Measurements from ENCODE around the gene SUPT4H1. TPM values are rescaled to one million over a fixed set of nuclear protein-coding genes. Genes with fewer than 3 reads are reported as not detected.

SUPT4H1 gene
- total RNA-seq, 1 experiment from 2014 or later: 74.8 TPM

DNA sequence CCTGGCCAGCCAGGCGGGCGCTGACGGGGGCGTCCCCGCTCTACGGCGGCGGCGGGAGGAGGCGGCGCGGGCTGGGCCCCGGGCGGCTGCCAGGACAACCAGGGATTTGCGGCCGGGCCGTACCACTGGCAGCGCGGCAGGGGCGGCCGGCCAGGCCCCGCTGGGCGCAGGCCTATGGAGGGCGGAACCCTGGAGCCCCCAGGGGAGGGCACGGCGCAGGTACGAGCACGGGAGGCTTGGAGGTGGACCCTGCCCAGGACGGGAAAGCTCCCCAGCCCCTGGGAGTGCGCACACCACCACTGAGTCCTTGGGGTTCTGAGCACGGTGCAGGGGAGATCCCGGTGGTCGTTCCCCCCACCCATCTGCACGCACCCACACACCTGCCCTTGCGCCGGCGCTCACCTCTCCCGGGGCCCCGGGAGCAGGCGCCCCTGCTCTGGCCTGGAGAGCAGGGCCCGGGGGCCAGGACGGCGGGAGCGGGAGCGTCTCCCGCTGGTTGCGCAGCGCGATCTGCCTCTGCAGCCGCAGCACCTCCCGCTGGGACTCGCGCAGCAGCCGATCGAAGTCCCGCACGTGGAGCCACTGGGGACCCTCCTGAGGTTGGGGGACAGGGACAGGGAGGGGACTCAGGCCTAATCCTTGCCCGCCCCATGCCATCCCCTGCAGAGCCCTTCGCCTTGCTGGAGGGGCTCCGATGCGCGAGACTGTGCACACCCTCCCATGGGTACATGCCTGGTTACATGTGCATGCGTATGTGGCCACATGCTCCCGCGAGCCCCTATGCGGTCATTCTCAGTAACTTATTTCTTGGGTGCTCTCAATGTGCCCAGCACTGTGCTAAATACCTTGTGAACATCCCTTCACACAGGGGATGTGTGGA lies 27.4 kb downstream of the SUPT4H1 start:
- intact Hi-C loops (cut with micrococcal nuclease; ENCODE audit: unreplicated experiment): no loop called here
- Histone ChIP-seq H3K4me2 (no peak overlapping the region; the same call in 1 of the 2 replicates), H4K20me1 (ENCODE audit: insufficient read depth) (no peaks in the 10 kb centered on the region), H3K79me2 (ENCODE audit: low read depth) (no peaks in the 10 kb centered on the region), H3K9me3 (ENCODE audit: insufficient read depth, low read depth) (no peaks in the 10 kb centered on the region), H3K4me3 (no peak overlapping the region), H2AFZ (no peak overlapping the region), H3F3A (ENCODE audit: insufficient read depth, low read depth) (no peaks in the 10 kb centered on the region), H3K27ac (no peak overlapping the region), H3K9me2 (ENCODE audit: insufficient read depth) (no peaks in the 10 kb centered on the region), H3K4me1 (replicated peaks; ENCODE audit: insufficient read depth) (no peaks in the 10 kb centered on the region), H3K27me3 (ENCODE audit: insufficient read depth, low read depth) (peaks cover 88% of the 10 kb centered on the region), H3K36me3 (ENCODE audit: low read depth) (no peaks in the 10 kb centered on the region)
- ChIA-PET POLR2A (ENCODE audit: unreplicated experiment) (no interaction called here), CTCF (no interaction called here)
- BruUV-seq (replicated peaks): no TSS peak
- TF ChIP-seq EZH2 (IDR thresholded peaks at IDR 0.05; ENCODE audit: low read depth): no peak
- TF ChIP-seq, protein P1, sequence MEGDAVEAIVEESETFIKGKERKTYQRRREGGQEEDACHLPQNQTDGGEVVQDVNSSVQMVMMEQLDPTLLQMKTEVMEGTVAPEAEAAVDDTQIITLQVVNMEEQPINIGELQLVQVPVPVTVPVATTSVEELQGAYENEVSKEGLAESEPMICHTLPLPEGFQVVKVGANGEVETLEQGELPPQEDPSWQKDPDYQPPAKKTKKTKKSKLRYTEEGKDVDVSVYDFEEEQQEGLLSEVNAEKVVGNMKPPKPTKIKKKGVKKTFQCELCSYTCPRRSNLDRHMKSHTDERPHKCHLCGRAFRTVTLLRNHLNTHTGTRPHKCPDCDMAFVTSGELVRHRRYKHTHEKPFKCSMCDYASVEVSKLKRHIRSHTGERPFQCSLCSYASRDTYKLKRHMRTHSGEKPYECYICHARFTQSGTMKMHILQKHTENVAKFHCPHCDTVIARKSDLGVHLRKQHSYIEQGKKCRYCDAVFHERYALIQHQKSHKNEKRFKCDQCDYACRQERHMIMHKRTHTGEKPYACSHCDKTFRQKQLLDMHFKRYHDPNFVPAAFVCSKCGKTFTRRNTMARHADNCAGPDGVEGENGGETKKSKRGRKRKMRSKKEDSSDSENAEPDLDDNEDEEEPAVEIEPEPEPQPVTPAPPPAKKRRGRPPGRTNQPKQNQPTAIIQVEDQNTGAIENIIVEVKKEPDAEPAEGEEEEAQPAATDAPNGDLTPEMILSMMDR (conservative IDR thresholded peaks at IDR 0.05): no peak
- DNase-seq: peak in 1 of 2 experiments; percentile 37

DNA sequence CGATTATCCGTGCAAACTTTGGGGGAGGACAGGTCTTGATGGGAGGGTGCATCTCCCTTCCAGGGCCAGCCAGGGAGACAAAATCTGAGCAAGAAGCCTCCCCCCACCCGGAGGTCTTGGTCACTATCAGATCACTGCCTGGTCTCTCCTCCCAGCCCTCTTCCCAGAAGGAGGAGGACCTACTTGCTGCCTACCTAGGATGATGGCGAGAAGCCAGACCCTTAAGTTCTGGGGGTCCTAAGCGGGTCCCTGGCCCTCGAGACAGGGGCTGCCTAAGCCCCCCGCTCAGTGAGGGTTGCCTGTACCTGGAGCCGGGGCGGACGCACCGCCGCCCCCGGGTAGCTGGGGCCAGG lies 28.0 kb downstream of the SUPT4H1 start:
- no TSS peak for BruUV-seq (replicated peaks)
- intact Hi-C loops (cut with micrococcal nuclease; ENCODE audit: unreplicated experiment): no loop called here
- no peak for DNase-seq
- Histone ChIP-seq H3K4me3 (no peak overlapping the region), H3K27me3 (ENCODE audit: insufficient read depth, low read depth) (peaks cover 82% of the 10 kb centered on the region), H3K9me2 (ENCODE audit: insufficient read depth) (no peaks in the 10 kb centered on the region), H3K9me3 (ENCODE audit: insufficient read depth, low read depth) (no peaks in the 10 kb centered on the region), H3K79me2 (ENCODE audit: low read depth) (no peaks in the 10 kb centered on the region), H3K27ac (no peak overlapping the region), H2AFZ (no peak overlapping the region), H3K4me2 (no peak overlapping the region; the same call in 1 of the 2 replicates), H4K20me1 (ENCODE audit: insufficient read depth) (no peaks in the 10 kb centered on the region), H3K36me3 (ENCODE audit: low read depth) (no peaks in the 10 kb centered on the region), H3F3A (ENCODE audit: insufficient read depth, low read depth) (no peaks in the 10 kb centered on the region), H3K4me1 (replicated peaks; ENCODE audit: insufficient read depth) (no peaks in the 10 kb centered on the region)
- no peak for TF ChIP-seq EZH2 (IDR thresholded peaks at IDR 0.05; ENCODE audit: low read depth)
- TF ChIP-seq, protein P1 (conservative IDR thresholded peaks at IDR 0.05): no peak
- CTCF ChIA-PET: no interaction called here
- POLR2A ChIA-PET (ENCODE audit: unreplicated experiment): no interaction called here

- Histone ChIP-seq H3K27ac (no peak overlapping the region), H3K27me3 (ENCODE audit: insufficient read depth, low read depth) (peaks cover 80% of the 10 kb centered on the region), H3F3A (ENCODE audit: insufficient read depth, low read depth) (no peaks in the 10 kb centered on the region), H2AFZ (no peak overlapping the region), H3K4me3 (no peak overlapping the region), H3K36me3 (ENCODE audit: low read depth) (no peaks in the 10 kb centered on the region), H3K79me2 (ENCODE audit: low read depth) (no peaks in the 10 kb centered on the region), H3K4me2 (no peak overlapping the region), H3K9me3 (ENCODE audit: insufficient read depth, low read depth) (no peaks in the 10 kb centered on the region), H3K4me1 (replicated peaks; ENCODE audit: insufficient read depth) (no peaks in the 10 kb centered on the region), H4K20me1 (ENCODE audit: insufficient read depth) (no peaks in the 10 kb centered on the region), H3K9me2 (ENCODE audit: insufficient read depth) (no peaks in the 10 kb centered on the region)
- no peak for TF ChIP-seq EZH2 (IDR thresholded peaks at IDR 0.05; ENCODE audit: low read depth)
- TF ChIP-seq, protein P1 (conservative IDR thresholded peaks at IDR 0.05): no peak
- no TSS peak for BruUV-seq (replicated peaks)
- intact Hi-C loops (cut with micrococcal nuclease; ENCODE audit: unreplicated experiment): no loop called here
- POLR2A ChIA-PET (ENCODE audit: unreplicated experiment): interaction anchor here (0.7 kb wide), 1 partner anchor 115 kb away, joined by 3 read pairs; no protein-coding TSS in a partner anchor
- DNase-seq: no peak
- CTCF ChIA-PET: no interaction called here
Observed at GRCh38 chr17:58323366-58324055, 28.5 kb downstream of the SUPT4H1 start.
